Cardiac fibroblast (primary cell): ENCODE measurements around the gene CENPP.
A peak's percentile ranks its signal among the peaks of the same experiment; 100 is the strongest.

Source experiments
- DNase-seq, 2 donors: peaks; one replicate each; pipeline versions ENCODE4 v3.0.0 to v3.0.0-alpha.2; 2010; ENCODE audit warnings: low read depth in 2 of 2
- H3K4me3 ChIP-seq, 2 donors: replicated peaks in 1 of 2; 1 replicate in 1 of 2; 2 replicates in 1 of 2; pipeline ENCODE4 v1.5.1; 2011; ENCODE audit warnings: low read depth in 2 of 2, low read length in 2 of 2, mild to moderate bottlenecking in 2 of 2, moderate library complexity in 1 of 2
- TF ChIP-seq, protein P1 (sequence below): IDR thresholded peaks from one replicate; pipeline ENCODE4 v1.5.1; 2011; ENCODE audit warnings: low read depth, mild to moderate bottlenecking, low read length, inconsistent platforms

The CENPP gene

DNA sequence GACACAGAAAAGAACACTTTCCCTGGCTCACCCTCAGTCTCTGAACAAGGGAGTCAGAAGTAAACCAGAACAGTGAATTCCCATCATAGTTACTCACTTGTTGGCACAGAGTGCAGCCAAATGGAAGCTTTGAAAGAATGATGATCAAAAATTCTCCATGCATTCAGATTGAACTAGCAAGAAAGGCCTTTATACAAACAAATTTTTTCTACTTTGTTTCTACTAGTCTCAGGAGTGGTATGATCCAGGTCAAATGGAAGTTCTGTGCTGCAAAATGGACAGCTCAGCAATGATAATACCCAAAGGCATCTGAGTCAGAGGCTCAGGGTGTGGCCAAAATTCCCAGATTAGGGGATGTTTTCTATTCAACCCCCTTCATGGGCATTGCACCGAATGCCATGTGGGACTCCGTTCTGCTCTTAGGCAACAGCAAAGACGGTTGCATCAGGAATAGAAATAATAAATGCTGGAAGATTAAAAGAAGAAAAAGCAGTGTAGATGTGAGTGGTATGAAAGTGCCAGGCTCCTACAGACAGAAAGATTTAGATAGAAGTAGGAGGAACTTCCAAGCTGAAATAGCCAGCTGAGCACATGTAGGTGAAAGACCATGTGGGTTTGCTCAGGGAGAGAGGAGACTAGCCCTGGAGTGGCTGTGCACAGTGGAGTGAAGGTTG lies 180.6 kb downstream of the CENPP start:
- peak overlapping the region in 1 of 2 donors; percentile 31 for H3K4me3 ChIP-seq
- TF ChIP-seq, protein P1, sequence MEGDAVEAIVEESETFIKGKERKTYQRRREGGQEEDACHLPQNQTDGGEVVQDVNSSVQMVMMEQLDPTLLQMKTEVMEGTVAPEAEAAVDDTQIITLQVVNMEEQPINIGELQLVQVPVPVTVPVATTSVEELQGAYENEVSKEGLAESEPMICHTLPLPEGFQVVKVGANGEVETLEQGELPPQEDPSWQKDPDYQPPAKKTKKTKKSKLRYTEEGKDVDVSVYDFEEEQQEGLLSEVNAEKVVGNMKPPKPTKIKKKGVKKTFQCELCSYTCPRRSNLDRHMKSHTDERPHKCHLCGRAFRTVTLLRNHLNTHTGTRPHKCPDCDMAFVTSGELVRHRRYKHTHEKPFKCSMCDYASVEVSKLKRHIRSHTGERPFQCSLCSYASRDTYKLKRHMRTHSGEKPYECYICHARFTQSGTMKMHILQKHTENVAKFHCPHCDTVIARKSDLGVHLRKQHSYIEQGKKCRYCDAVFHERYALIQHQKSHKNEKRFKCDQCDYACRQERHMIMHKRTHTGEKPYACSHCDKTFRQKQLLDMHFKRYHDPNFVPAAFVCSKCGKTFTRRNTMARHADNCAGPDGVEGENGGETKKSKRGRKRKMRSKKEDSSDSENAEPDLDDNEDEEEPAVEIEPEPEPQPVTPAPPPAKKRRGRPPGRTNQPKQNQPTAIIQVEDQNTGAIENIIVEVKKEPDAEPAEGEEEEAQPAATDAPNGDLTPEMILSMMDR = no peak
- peak; percentile 94 to 95 for DNase-seq

DNA sequence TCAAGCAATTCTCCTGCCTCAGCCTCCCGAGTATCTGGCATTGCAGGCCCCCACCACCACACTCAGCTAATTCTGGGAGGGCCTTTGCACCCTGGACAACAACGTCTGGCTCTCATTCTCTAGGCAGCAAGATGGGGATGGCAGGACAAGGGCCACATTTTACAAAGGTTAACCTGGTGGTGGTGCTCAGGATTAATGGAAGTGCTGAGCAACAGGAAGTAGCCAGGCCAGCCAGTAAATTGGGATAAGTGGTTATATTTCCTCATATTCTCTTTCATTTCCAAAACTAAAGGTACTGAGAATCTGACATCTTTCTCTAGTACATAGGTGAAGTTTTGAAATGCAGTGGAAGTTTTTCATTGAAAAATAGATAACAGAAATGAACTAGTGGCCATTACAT lies 181.3 kb downstream of the CENPP start:
- no peak overlapping the region for H3K4me3 ChIP-seq
- TF ChIP-seq, protein P1 = no peak
- DNase-seq = peak; percentile 21 to 22

- no peak overlapping the region for H3K4me3 ChIP-seq
- DNase-seq = no peak
- TF ChIP-seq, protein P1 = no peak
Measured at GRCh38 chr9:92507496-92507895, 181.7 kb downstream of the CENPP start.

- no peak for DNase-seq
- H3K4me3 ChIP-seq = no peak overlapping the region
- TF ChIP-seq, protein P1 = peak; percentile 13
Measured at GRCh38 chr9:92508018-92508820, 182.5 kb downstream of the CENPP start.

DNA sequence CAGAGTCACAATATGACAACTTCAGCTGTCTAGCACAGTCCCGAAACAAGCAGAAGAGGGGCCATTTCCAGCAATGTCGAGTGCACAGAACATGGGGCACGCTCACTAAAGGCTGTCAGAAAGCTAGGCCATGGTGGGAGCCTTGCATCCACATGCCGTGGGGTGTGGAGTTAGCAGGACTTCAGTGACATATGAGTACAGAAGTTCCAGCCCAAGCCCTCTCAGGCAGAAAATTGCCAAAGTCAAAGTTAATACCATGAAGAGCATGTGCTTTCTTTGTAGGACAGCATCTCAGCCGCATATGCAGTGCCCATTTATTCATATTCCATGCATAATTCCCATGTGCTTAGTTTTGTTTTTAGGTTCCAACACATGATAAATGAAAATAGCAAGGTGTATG lies 183.3 kb downstream of the CENPP start:
- DNase-seq = no peak
- TF ChIP-seq, protein P1 = no peak
- no peak overlapping the region for H3K4me3 ChIP-seq

GRCh38 chr9:92510747-92511146 lies 185.0 kb downstream of the CENPP start:
- no peak overlapping the region for H3K4me3 ChIP-seq
- TF ChIP-seq, protein P1 = no peak
- DNase-seq = no peak
